ENCODE measurements around the gene UBE2E2.
A peak's percentile ranks its signal among the peaks of the same experiment; 100 is the strongest.

Gene UBE2E2

GRCh38 chr3:23481011-23481615, 278.0 kb downstream of the UBE2E2 start:
- TF ChIP-seq, protein P1, sequence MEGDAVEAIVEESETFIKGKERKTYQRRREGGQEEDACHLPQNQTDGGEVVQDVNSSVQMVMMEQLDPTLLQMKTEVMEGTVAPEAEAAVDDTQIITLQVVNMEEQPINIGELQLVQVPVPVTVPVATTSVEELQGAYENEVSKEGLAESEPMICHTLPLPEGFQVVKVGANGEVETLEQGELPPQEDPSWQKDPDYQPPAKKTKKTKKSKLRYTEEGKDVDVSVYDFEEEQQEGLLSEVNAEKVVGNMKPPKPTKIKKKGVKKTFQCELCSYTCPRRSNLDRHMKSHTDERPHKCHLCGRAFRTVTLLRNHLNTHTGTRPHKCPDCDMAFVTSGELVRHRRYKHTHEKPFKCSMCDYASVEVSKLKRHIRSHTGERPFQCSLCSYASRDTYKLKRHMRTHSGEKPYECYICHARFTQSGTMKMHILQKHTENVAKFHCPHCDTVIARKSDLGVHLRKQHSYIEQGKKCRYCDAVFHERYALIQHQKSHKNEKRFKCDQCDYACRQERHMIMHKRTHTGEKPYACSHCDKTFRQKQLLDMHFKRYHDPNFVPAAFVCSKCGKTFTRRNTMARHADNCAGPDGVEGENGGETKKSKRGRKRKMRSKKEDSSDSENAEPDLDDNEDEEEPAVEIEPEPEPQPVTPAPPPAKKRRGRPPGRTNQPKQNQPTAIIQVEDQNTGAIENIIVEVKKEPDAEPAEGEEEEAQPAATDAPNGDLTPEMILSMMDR (IDR thresholded peaks at IDR 0.05; ENCODE audit: extremely low read depth, insufficient read depth, missing control alignments): no peak
- in situ Hi-C loops (cut with MboI; ENCODE audit: low pct_unique_long_range_greater_than_20kb, low sequenced_read_pairs, unreplicated experiment): no loop called here
- no peak for DNase-seq (ENCODE audit: low spot score)

DNA sequence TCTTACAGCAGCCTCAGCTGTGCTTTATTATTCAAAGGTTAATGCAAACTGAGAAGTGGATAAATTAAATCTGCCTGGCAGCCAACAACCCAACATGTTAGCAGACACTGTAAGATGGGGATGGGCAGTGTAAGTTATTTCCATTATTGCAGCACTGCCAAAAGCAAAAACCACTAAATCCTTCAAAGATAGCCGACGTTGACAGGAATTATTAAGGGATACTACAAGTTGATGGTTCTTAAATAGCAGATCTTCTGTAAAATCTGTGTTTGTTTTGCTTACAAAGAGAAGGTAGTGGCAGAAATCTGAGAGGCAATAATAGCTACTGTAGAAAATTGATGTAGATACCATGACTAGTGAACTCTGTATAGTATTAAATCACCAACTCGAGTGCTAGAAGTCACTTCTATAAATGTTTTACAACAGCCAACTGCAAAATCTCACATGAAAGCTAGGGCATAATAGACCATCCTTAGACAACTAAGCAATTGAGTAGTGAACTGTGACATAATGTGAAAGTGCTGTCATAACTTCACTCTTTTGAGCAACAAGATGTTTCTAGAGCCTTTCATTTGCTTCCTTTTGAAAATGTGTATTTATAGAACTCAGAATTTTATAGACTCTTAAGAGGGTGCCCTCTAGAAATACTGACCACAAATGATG, 278.6 kb downstream of the UBE2E2 start:
- DNase-seq (ENCODE audit: low spot score): peak; percentile 18
- TF ChIP-seq, protein P1 (IDR thresholded peaks at IDR 0.05; ENCODE audit: extremely low read depth, insufficient read depth, missing control alignments): no peak
- in situ Hi-C loops (cut with MboI; ENCODE audit: low pct_unique_long_range_greater_than_20kb, low sequenced_read_pairs, unreplicated experiment): no loop called here

GRCh38 chr3:23484386-23484785, 281.3 kb downstream of the UBE2E2 start:
- in situ Hi-C loops (cut with MboI; ENCODE audit: low pct_unique_long_range_greater_than_20kb, low sequenced_read_pairs, unreplicated experiment): no loop called here
- DNase-seq (ENCODE audit: low spot score): no peak
- TF ChIP-seq, protein P1 (IDR thresholded peaks at IDR 0.05; ENCODE audit: extremely low read depth, insufficient read depth, missing control alignments): no peak

- no peak for DNase-seq (ENCODE audit: low spot score)
- in situ Hi-C loops (cut with MboI; ENCODE audit: low pct_unique_long_range_greater_than_20kb, low sequenced_read_pairs, unreplicated experiment): no loop called here
- TF ChIP-seq, protein P1 (IDR thresholded peaks at IDR 0.05; ENCODE audit: extremely low read depth, insufficient read depth, missing control alignments): no peak
Measured at GRCh38 chr3:23485922-23486321, 282.8 kb downstream of the UBE2E2 start.

DNA sequence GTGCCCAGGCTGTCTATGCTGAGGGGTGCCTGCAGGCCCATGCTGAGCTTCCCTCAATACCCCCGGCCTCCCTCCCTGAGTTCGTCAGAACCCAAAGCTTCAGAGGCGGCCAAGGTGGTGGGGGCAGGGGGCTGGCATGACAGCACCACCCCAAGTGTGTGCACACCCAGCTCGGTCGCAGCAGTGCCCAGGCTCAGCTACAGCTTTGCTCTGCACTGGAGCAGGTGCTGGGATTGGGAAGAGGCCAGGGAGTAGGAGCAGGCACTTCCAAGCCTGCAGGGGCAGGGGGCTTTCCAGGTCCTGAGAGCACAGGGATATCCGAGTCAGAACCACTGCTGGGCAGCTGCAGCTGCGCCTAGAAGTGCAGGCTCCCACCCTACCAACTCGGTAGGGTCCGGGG, 283.9 kb downstream of the UBE2E2 start:
- DNase-seq (ENCODE audit: low spot score): no peak
- in situ Hi-C loops (cut with MboI; ENCODE audit: low pct_unique_long_range_greater_than_20kb, low sequenced_read_pairs, unreplicated experiment): no loop called here
- TF ChIP-seq, protein P1 (IDR thresholded peaks at IDR 0.05; ENCODE audit: extremely low read depth, insufficient read depth, missing control alignments): no peak

DNA sequence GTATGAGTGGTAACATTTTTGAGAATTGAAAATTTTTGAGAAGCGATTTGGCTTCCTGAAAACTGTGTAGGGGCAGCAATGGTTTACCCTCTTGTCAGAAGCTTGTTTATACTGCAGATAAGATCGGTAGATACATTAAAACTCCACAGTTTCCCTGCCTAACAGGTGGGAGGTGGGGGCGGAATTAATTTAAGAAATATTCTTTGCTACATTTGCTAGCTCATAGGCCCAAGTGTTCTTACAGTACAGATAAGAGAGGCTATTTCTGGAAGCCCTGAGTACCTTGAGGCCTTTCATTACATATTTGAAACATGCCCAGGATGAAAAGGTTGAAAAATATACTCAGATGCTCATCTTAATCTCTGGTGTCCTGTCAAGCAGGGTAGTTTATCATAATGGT, 285.5 kb downstream of the UBE2E2 start:
- TF ChIP-seq, protein P1 (IDR thresholded peaks at IDR 0.05; ENCODE audit: extremely low read depth, insufficient read depth, missing control alignments): no peak
- DNase-seq (ENCODE audit: low spot score): no peak
- in situ Hi-C loops (cut with MboI; ENCODE audit: low pct_unique_long_range_greater_than_20kb, low sequenced_read_pairs, unreplicated experiment): no loop called here
